Fibroblast of skin of back (primary cell): ENCODE measurements around the gene RPL12.

ENCODE experiments used
- DNase-seq: peaks from one replicate; pipeline ENCODE4 v3.0.0-alpha.2; 2013

The RPL12 gene

GRCh38 chr9:127438394-127438793 is 12.8 kb downstream of the RPL12 start:
- DNase-seq = no peak

DNA sequence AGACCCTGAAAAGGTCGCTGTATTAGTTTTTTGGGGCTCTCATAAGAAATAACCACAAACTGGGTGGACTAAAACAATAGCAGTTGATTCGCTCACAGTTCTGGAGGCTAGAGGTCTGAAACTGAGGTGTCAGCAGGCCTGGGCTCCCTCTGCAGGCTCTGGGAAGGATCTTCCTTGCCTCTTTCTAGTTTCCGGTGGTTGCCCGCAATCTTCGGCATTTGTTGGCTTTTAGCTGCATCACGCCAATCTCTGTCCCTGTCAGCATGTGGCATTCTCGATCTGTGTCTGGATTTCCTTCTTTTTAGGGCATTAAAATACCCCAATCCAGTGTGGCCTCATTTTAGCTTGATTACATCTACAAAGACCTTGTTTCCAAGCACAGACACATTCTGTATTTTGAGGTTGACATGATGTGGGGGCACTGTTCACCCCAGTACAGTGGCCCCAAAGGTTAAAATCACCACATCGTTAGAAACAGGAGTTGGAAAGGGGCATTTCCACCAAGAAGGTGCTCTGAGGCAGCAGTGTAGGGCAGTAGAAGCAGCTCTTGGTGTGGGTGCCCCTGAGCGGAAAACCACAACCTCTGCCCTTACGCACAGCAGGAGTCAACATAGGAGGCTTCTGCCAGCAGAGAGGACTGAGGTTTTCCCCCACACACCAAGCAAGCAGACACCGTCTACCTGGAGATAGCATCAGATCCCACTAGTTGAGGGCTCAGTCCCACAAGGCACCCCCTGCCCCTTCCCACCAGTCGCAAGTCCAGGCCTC is 13.5 kb downstream of the RPL12 start:
- no peak for DNase-seq

- no peak for DNase-seq
Measured at GRCh38 chr9:127430415-127430814, 20.8 kb downstream of the RPL12 start.

DNA sequence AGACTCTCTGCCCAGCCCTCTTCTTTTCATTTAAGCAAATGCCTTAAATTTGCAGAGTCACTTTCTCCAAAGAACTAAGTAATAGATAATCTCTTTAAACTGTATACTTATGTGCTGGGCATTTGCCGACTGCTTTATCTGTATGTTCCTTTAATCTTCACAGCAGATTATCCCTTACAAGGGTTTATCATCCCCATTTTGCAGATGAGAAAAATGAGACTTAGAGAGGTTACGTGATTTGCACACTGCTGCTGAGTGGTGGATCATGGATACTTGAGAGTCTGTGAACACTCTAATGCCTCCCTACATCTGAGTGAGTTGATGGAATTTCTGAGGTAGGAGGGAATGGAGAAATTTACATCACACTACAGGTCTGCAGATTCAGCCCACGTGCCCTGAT is 22.9 kb downstream of the RPL12 start:
- DNase-seq = no peak

- no peak for DNase-seq
Measured at GRCh38 chr9:127426756-127427155, 24.4 kb downstream of the RPL12 start.

DNA sequence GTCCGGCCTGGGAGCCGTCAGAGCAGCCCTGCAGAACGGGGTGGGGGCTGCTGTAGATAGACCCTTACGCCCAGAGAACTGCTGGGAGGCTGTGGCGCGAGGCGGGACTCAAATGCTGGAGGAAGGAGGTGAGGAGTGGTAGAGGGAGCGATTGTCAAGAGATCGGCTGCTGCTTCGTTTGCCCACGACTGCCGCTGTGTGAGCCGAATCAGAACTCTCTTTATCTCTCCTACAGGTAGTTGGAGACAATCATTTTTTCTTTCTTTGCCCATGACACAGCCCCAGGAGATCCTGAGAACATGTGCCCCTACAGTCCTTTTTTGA is 26.6 kb downstream of the RPL12 start:
- DNase-seq = no peak

GRCh38 chr9:127423934-127424675 is 27.1 kb downstream of the RPL12 start, which contains the start of gene ZNF79:
Gene ZNF79 (plus strand): TSS chr9:127424382. CDS start chr9:127424788, 406 bp downstream.
- peak; percentile 90 for DNase-seq

- no peak for DNase-seq
Measured at GRCh38 chr9:127423476-127423933, 27.7 kb downstream of the RPL12 start.

DNA sequence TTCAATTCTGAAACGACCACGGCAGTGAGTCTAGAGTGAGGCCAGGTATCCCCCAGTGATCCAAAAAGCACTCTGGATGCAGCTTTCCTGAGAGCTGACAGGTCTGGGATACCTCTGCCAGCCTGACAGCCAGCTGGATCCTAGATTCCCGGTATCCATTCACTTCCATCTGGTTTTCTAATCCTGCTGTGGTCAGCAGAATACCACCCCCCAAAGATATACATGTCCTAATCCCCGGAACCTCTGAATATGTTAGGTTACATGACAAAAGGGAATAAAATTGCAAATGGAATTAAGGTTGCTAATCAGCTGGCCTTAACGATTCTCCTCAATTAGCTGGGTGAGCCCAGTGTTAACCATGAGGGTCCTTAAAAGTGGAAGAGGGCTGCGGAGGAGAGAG is 28.4 kb downstream of the RPL12 start:
- DNase-seq = no peak

DNA sequence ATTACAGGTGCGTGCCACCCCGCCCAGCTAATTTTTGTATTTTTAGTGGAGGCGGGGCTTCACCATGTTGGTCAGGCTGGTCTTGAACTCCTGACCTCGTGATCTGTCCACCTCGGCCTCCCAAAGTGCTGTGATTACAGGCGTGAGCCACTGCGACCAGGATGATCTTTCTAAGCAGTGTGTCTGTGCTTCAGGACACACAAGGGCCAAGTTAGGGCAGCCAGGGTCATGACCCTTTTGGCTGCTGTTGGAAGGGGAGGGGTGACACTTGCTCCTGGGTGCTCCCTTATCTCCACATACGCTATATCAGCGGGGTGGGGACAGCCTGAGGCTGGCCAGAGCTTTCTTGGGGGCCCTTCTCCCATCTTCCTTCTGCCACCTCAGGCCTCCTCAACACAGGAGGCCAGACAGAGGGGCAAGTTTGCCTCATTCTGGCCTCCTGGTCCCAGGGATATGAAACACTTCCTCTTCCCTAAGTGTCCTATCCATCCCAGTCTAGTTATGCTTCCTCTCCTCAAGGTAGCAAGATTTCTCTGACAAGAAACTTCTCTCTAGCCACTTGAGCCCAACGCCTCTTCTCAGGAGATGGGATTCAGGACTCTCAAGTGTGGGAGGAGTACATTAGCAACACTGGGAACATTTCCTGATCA is 28.9 kb downstream of the RPL12 start:
- no peak for DNase-seq

- no peak for DNase-seq
Measured at GRCh38 chr9:127421057-127421456, 30.1 kb downstream of the RPL12 start.

DNA sequence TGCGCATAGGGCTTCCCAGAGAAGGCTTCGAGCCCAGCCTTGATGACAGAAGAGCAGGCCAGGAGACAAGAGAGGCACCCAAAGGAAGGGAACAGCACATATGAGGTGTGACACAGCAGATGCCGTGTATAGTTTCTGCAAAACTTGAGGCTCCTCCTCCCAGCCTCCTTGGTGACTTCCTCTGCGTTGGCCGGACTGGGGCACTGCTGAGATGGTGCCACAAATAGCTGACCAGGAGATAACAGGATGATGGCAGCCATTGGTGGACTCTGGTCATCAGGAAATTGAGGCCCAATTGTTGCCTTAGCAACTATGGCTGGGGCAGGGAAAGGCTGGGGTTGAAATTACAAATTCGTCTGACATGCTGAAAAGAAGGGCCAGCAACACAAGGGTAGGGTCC is 31.9 kb downstream of the RPL12 start:
- DNase-seq = no peak

GRCh38 chr9:127418037-127418471 is 33.2 kb downstream of the RPL12 start:
- DNase-seq = no peak

DNA sequence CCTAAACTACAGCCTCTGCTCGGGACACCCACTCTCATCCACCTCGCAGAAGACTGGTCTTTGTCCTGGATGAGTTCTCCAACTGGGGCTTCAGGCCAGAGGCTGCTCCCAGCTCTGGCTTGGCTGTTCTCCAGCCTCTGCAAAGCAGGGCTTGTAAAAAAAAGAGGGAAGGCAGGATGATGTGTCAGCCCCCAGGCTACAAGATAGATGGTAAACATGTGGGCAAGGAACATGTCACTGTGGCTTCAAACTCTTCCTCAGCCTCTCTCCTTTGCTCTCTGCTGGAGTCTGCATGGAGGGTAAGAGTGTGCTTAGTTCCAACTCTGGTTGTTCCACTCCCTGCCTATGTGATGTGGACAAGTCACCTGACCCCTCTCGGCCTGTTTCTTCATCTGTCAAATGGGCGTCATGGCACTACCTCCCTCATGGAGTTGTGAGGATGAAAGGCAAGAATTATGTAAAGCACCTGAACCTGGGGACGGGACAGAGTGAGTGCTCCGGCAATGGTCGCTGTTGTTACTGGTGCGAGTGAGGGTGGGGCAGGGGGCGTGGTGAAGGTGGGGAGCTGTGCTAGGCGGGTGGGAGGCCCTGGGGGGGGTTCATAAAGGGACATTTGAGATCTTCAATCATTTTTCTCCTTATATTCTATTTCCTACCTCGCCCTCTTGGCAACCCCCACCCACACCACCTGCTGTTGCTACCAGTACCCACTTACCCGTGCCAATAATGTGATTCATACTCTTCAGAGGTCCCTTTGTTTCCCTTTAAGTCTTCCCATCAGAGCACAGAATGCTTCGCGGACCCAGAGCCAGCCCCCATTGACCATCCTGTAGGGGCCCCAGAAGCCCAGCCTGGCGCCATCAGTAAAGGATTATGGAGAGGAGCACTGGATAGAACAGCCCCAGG is 33.8 kb downstream of the RPL12 start:
- peak; percentile 45 for DNase-seq

DNA sequence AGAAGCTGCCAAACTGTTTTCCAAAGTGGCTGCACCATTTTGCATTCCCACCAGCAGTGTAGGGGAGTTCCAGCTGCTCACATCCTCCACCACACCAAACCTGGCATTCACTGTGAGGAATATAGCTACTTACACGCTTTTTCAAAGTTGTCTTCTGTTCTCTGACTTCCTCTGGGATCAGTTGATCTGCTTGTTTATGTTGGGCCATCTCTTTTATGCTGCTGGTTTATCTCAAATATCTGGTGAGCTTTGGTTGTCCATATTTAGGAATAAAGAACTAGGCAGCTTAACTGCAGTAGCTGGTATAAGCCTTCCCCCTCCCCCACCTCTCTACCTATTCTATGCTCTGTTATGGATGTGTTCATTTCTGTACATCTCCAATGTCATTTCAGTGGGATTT is 35.5 kb downstream of the RPL12 start:
- DNase-seq = no peak

- DNase-seq = no peak
Measured at GRCh38 chr9:127415141-127415540, 36.1 kb downstream of the RPL12 start.

- DNase-seq = no peak
Measured at GRCh38 chr9:127411122-127411521, 40.1 kb downstream of the RPL12 start.

DNA sequence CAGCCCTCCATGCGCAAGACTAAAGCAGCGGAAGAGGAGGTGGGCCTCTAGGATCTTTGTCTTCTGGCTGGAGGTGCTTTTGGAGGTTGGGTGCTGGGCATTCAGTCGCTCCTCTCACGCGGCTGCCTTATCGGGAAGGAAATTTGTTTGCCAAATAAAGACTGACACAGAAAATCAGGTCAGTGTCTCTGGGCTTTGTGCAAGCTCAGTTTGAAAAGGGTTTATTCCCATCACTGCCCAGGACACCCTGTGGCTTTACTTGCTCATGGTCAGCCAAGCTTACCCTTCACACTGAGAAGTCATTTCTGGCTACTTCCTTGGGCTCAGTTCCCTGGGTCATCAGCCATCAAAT is 43.7 kb downstream of the RPL12 start:
- no peak for DNase-seq

- no peak for DNase-seq
Measured at GRCh38 chr9:127406799-127407491, 44.3 kb downstream of the RPL12 start.

DNA sequence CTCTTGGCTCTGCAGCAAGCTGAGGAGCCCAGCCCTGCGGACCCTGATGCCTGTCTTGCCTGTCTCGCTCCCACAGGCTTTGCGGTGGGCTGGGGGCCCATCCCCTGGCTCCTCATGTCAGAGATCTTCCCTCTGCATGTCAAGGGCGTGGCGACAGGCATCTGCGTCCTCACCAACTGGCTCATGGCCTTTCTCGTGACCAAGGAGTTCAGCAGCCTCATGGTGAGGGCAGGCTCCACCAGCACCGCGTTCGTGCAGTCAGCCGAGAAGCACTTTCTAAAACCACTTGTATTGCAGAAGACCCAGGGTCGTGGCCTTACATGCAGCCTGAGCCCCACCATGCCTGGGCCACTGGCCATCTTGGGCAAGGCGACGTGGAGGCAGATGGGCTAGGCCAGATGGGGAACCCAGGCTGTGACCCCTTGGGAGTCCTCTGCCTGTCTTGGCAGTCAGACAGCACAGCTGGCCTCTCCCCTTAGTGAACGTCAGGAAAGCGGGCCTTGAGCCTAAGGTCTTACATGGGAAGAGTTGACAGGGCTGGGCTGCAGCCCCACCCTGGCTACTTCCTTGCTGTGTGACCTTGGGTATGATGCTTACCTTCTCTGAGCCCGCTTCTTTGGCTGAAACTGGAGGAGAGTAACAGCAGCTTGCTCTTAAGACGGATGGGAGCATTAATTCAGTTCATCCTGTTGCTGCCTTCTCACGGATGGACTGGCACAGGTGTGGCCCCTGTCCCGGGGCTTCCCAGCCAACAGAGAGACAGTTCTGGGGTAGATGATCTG is 45.7 kb downstream of the RPL12 start:
- no peak for DNase-seq

DNA sequence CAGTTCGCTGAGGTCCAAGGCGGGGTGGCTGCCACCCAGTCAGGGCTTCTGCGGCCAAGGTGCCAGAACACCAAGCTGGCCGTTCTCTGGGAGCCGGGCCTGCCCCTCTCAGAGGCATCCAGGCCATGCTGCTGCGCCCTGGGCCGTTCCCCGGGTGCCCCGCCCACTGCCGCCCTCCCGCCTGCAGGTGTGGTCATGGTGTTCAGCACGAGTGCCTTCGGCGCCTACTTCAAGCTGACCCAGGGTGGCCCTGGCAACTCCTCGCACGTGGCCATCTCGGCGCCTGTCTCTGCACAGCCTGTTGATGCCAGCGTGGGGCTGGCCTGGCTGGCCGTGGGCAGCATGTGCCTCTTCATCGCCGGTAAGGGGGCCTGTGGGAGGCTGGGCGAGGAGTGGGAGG is 46.6 kb downstream of the RPL12 start:
- DNase-seq = no peak
